Prostate gland (tissue), 2 donors: ENCODE results near the gene LBHD2. TPM values are rescaled to one million over a fixed set of nuclear protein-coding genes. Genes with fewer than 3 reads are reported as not detected.

Source experiments
- DNase-seq: peaks from one replicate; pipeline ENCODE4 v3.0.0-alpha.2; 2019; ENCODE audit warnings: low spot score
- H3K27ac ChIP-seq, 2 donors: fragments of 200-600 bp; sonication (generic); 2 replicates each; pipeline ENCODE4 v1.5.1; 2017 to 2019
- H3K27me3 ChIP-seq: fragments of 200-600 bp; sonication (generic); replicated peaks from 2 replicates; pipeline ENCODE4 v1.5.1; 2019; ENCODE audit not compliant: insufficient read depth
- H3K36me3 ChIP-seq, 2 donors: fragments of 200-600 bp; sonication (generic); 1 replicate in 1 of 2; 2 replicates in 1 of 2; pipeline versions ENCODE4 v1.5.1 to v1.8.1; 2017 to 2019
- H3K4me1 ChIP-seq: fragments of 200-600 bp; sonication (generic); replicated peaks from 2 replicates; pipeline ENCODE4 v1.5.1; 2019
- H3K4me3 ChIP-seq, 2 donors: fragments of 200-600 bp; sonication (generic); 2 replicates each; pipeline ENCODE4 v1.5.1; 2017 to 2019
- H3K9me3 ChIP-seq: fragments of 200-600 bp; sonication (generic); 2 replicates; pipeline ENCODE4 v1.5.1; 2017
- POLR2A ChIP-seq: fragments of 450-650 bp; IDR thresholded peaks from one replicate; pipeline ENCODE4 v1.6.1; 2016; ENCODE audit warnings: antibody characterized with exemption, mild to moderate bottlenecking
- POLR2AphosphoS5 ChIP-seq: sonication (generic); formaldehyde crosslinking; IDR thresholded peaks from one replicate; pipeline ENCODE4 v1.6.1; 2017; ENCODE audit warnings: antibody characterized with exemption
- WGBS: methylation state at CpG from one replicate; pipeline ENCODE4 v1.1.5; 2018; 5-methylcytosine and 5-hydroxymethylcytosine counted together
- intact Hi-C: fragments of 100-400 bp; cut with DNase I; formaldehyde crosslinking; loops from one replicate; pipeline ENCODE4 v1.14.2; 2022
- total RNA-seq, 2 donors: library from RNA; depleted of rRNA; stranded (reverse); fragments of >200 nt; gene quantifications; one replicate each; pipeline ENCODE4 v1.1.0, GENCODE V29; 2016
- TF ChIP-seq, protein P1 (sequence below), 4 experiments: fragments of 200-600 bp in 2 of 4; fragments of 450-650 bp in 2 of 4; sonication (generic) in 2 of 4; IDR thresholded peaks; 1 replicate in 3 of 4; 2 replicates in 1 of 4; pipeline ENCODE4 v1.5.1; 2016 to 2019; ENCODE audit warnings: antibody characterized with exemption in 4 of 4, mild to moderate bottlenecking in 2 of 4, moderate library complexity in 2 of 4

The LBHD2 gene
- total RNA-seq, 2 donors from 2014 or later = 3.3 TPM; not detected in 1

DNA sequence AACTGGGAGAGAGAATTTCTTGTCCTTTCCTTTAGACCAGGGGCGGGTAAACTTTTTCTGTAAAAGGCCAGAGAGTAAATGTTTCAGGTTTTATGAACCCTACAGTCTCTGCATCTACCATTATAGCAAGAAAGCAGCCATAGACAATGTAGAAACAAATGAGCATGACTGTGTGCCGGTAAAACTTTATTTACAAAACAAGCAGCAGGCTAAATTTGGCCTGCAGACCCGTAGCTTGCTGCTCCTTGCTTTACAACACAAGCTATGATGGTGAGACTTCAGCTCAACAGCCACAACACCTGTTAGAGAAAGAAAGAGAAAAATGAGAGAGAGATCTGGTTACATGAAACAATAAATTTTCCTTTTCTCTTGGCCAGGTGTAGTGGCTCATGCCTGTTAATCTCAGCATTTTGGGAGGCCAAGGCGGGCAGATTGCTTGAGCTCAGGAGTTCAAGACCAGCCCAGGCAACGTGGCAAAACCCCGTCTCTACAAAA is 22.5 kb upstream of the LBHD2 start:
- H3K27me3 ChIP-seq = no peaks in the 10 kb centered on the region
- intact Hi-C loops = no loop called here
- peaks cover 12% of the 10 kb centered on the region for H3K4me1 ChIP-seq
- no peak overlapping the region for H3K4me3 ChIP-seq
- DNase-seq = no peak
- H3K36me3 ChIP-seq = no peaks in the 10 kb centered on the region
- H3K9me3 ChIP-seq = no peaks in the 10 kb centered on the region
- H3K27ac ChIP-seq = no peak overlapping the region
- 80% methylated on average over 6 of the region's 6 CpGs for WGBS
- no peak for TF ChIP-seq POLR2A
- no peak for TF ChIP-seq POLR2AphosphoS5
- TF ChIP-seq, protein P1, sequence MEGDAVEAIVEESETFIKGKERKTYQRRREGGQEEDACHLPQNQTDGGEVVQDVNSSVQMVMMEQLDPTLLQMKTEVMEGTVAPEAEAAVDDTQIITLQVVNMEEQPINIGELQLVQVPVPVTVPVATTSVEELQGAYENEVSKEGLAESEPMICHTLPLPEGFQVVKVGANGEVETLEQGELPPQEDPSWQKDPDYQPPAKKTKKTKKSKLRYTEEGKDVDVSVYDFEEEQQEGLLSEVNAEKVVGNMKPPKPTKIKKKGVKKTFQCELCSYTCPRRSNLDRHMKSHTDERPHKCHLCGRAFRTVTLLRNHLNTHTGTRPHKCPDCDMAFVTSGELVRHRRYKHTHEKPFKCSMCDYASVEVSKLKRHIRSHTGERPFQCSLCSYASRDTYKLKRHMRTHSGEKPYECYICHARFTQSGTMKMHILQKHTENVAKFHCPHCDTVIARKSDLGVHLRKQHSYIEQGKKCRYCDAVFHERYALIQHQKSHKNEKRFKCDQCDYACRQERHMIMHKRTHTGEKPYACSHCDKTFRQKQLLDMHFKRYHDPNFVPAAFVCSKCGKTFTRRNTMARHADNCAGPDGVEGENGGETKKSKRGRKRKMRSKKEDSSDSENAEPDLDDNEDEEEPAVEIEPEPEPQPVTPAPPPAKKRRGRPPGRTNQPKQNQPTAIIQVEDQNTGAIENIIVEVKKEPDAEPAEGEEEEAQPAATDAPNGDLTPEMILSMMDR (IDR thresholded peaks at IDR 0.05) = no peak

DNA sequence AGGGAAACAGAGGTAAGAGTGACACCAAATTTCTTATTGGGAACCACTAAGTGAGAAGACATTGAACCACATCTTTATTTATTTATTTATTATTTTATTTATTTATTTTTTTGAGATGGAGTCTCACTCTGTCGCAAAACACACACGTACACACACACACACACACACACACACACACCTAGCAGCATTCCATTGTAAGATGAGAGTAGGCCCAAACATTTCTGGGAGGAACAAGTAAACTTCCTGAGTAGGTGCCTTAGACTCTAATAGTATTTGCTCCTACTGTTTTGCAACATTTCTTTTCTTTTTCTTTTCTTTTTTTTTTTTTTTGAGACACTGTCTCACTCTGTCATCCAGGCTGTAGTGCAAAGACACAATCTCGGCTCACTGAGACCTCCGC is 19.6 kb upstream of the LBHD2 start:
- intact Hi-C loops = no loop called here

DNA sequence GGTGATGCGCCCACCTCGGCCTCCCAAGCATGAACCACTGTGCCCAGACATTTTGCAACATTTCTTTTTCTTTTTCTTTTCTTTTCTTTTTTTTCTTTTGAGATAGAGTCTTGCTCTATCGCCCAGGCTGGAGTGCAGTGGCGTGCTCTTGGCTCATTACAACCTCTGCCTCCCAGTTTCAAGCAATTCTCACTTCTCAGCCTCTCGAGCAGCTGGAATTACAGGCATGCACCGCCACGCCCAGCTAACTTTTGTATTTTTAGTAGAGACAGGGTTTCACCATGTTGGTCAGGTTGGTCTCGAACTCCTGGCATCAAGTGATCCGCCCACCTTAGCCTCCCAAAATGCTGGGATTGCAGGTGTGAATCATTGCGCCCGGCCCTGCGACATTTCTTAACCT is 19.0 kb upstream of the LBHD2 start:
- no peaks in the 10 kb centered on the region for H3K9me3 ChIP-seq
- no peaks in the 10 kb centered on the region for H3K36me3 ChIP-seq
- H3K27me3 ChIP-seq = no peaks in the 10 kb centered on the region
- no peak for DNase-seq
- intact Hi-C loops = no loop called here
- H3K27ac ChIP-seq = no peak overlapping the region
- H3K4me3 ChIP-seq = no peak overlapping the region
- no peak for TF ChIP-seq POLR2A
- TF ChIP-seq, protein P1 (IDR thresholded peaks at IDR 0.05) = no peak
- TF ChIP-seq POLR2AphosphoS5 = no peak
- WGBS = 88% methylated on average over 12 of the region's 12 CpGs
- no peaks in the 10 kb centered on the region for H3K4me1 ChIP-seq

More for the DNA sequence above, 19.6 kb upstream of the LBHD2 start:
- no peak for DNase-seq
- TF ChIP-seq POLR2A (no peak), POLR2AphosphoS5 (no peak)
- TF ChIP-seq, protein P1 (IDR thresholded peaks at IDR 0.05) = no peak
- Histone ChIP-seq H3K27ac (no peak overlapping the region), H3K36me3 (no peaks in the 10 kb centered on the region), H3K4me1 (peaks cover 2% of the 10 kb centered on the region), H3K4me3 (no peak overlapping the region), H3K27me3 (no peaks in the 10 kb centered on the region), H3K9me3 (no peaks in the 10 kb centered on the region)
- WGBS = 93% methylated on average over 4 of the region's 4 CpGs

DNA sequence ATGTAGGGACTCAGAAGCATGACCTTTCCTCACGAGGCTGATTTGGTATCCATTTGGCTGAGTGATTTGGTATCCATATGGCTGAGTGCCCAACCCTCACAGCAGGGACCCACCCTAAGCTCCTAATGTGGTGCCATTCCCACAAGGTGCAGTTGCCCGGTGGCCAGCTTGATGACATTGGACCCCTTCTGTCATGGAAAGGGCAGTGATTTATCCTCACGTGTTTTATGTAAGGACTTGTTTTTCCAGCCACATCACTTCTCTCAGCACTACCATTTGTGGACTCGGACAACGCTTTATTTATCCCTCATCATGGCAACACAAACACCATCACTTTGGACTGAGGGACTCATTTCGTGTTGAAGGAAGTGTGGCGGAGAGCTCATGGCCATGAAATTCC is 18.1 kb upstream of the LBHD2 start:
- no peak for TF ChIP-seq POLR2A
- TF ChIP-seq POLR2AphosphoS5 = no peak
- TF ChIP-seq, protein P1 (IDR thresholded peaks at IDR 0.05) = no peak
- H3K4me1 ChIP-seq = no peaks in the 10 kb centered on the region
- H3K36me3 ChIP-seq = no peaks in the 10 kb centered on the region
- H3K4me3 ChIP-seq = no peak overlapping the region
- no peak overlapping the region for H3K27ac ChIP-seq
- WGBS = 82% methylated on average over 7 of the region's 7 CpGs
- intact Hi-C loops = no loop called here
- H3K27me3 ChIP-seq = no peaks in the 10 kb centered on the region
- DNase-seq = no peak
- no peaks in the 10 kb centered on the region for H3K9me3 ChIP-seq

DNA sequence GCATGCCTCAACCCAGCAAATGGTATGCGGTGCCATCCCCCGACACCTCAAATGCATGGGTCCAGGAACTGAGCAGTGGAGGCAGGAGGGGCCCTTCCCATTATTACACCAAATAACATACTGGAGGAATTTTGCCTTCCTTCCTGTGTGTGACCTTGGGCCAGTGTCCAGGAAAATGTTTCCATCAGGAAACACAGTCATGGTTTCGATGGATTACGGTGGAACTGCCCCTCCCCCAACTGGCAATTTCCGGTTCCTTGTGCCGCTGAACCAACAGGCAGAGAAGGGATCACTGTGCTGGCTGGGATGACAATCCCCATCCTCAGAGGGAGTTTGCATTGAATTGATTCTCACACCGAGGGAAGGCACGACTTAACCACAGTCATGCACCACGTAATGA is 17.6 kb upstream of the LBHD2 start:
- no peaks in the 10 kb centered on the region for H3K9me3 ChIP-seq
- DNase-seq = no peak
- TF ChIP-seq POLR2AphosphoS5 = no peak
- TF ChIP-seq POLR2A = no peak
- TF ChIP-seq, protein P1 (IDR thresholded peaks at IDR 0.05) = no peak
- no peak overlapping the region for H3K4me3 ChIP-seq
- H3K27ac ChIP-seq = no peak overlapping the region
- H3K4me1 ChIP-seq = peaks cover 1% of the 10 kb centered on the region
- no peaks in the 10 kb centered on the region for H3K36me3 ChIP-seq
- intact Hi-C loops = no loop called here
- WGBS = 75% methylated on average over 9 of the region's 9 CpGs
- no peaks in the 10 kb centered on the region for H3K27me3 ChIP-seq
